ENCODE results near the gene HS6ST1.

HS6ST1 gene

GRCh38 chr2:128343459-128343858 lies 24.8 kb upstream of the HS6ST1 start:
- DNase-seq (ENCODE audit: extremely low spot score): no peak
- POLR2A ChIA-PET: no interaction called here
- TF ChIP-seq CTCF (IDR thresholded peaks at IDR 0.05; ENCODE audit: control extremely low read depth, extremely low read depth, low read depth, missing control alignments): no peak
- CTCF ChIA-PET: no interaction called here

GRCh38 chr2:128342550-128342949 lies 23.9 kb upstream of the HS6ST1 start:
- DNase-seq (ENCODE audit: extremely low spot score): no peak
- CTCF ChIA-PET: no interaction called here
- no peak for TF ChIP-seq CTCF (IDR thresholded peaks at IDR 0.05; ENCODE audit: control extremely low read depth, extremely low read depth, low read depth, missing control alignments)
- POLR2A ChIA-PET: no interaction called here

- CTCF ChIA-PET: no interaction called here
- POLR2A ChIA-PET: no interaction called here
- TF ChIP-seq CTCF (IDR thresholded peaks at IDR 0.05; ENCODE audit: control extremely low read depth, extremely low read depth, low read depth, missing control alignments): no peak
- DNase-seq (ENCODE audit: extremely low spot score): no peak
These were observed 23.0 kb upstream of the HS6ST1 start for GRCh38 chr2:128341621-128342020.

GRCh38 chr2:128332091-128332634 lies 13.5 kb upstream of the HS6ST1 start:
- DNase-seq (ENCODE audit: extremely low spot score): no peak
- TF ChIP-seq CTCF (IDR thresholded peaks at IDR 0.05; ENCODE audit: control extremely low read depth, extremely low read depth, low read depth, missing control alignments): no peak
- CTCF ChIA-PET: interaction anchor here (0.9 kb wide), 1 partner anchor 11 kb away, joined by 4 read pairs; no protein-coding TSS in a partner anchor
- POLR2A ChIA-PET: no interaction called here

- no peak for DNase-seq (ENCODE audit: extremely low spot score)
- ChIA-PET CTCF (interaction anchor here (1.4 kb wide), 1 partner anchor 27 kb away, joined by 3 read pairs; no protein-coding TSS in a partner anchor), POLR2A (no interaction called here)
- TF ChIP-seq CTCF (IDR thresholded peaks at IDR 0.05; ENCODE audit: control extremely low read depth, extremely low read depth, low read depth, missing control alignments): no peak
These were observed 11.9 kb upstream of the HS6ST1 start for GRCh38 chr2:128330583-128330982.

GRCh38 chr2:128329607-128330006 lies 10.9 kb upstream of the HS6ST1 start:
- ChIA-PET POLR2A (no interaction called here), CTCF (interaction anchor here (1.4 kb wide), 1 partner anchor 26 kb away, joined by 3 read pairs; no protein-coding TSS in a partner anchor)
- no peak for DNase-seq (ENCODE audit: extremely low spot score)
- no peak for TF ChIP-seq CTCF (IDR thresholded peaks at IDR 0.05; ENCODE audit: control extremely low read depth, extremely low read depth, low read depth, missing control alignments)
